ENCODE measurements around the gene DHRSX.
"Not testable (repeated sequence)": the region's sequence is repeated elsewhere in the genome, so short reads cannot be mapped to it uniquely, and the experiment has no call there.

Gene DHRSX

DNA sequence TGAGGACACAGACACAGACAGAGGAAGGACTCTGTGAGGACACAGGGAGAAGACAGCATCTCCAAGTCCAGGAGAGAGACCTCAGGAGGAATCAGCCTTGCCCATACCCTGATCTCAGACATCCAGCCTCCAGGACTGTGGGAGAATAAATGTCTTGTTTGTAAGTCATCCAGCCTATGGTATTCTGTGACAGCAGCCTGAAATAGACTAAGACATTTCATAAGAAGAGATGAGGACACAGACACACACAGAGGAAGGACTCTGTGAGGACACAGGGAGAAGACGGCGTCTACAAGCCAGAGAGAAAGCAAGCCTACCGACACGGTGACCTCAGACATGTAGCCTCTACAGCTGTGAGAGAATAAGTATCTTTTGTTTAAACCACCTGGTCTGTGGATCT, 112.1 kb downstream of the DHRSX start:
- DNase-seq, result no peak

- no peak for DNase-seq
Measured at GRCh38 chrX:2387614-2388239, 113.0 kb downstream of the DHRSX start.

DNA sequence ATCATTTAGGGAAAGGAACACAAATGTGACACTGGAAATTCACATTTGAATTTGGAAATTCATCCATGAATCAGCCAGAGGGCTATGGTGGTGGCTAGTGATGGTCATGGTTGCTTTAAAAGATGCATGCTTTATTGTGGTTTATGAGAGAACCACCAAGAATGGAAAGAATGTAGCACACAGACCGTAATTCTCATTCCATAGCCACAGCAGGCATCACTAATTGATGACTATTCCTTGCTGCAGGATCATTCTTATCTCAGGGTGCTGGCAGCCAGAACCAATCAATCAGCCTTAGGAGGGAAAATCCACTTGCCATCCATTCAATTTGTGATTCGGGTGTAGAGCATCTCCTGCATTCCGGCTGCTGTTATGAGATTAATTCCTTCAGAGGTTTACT, 115.6 kb downstream of the DHRSX start:
- DNase-seq, result no peak

GRCh38 chrX:2384486-2384885, 116.3 kb downstream of the DHRSX start:
- DNase-seq, result no peak

- DNase-seq, result no peak
Measured at GRCh38 chrX:2383735-2384134, 117.0 kb downstream of the DHRSX start.

GRCh38 chrX:2383144-2383543, 117.6 kb downstream of the DHRSX start:
- DNase-seq, result no peak

DNA sequence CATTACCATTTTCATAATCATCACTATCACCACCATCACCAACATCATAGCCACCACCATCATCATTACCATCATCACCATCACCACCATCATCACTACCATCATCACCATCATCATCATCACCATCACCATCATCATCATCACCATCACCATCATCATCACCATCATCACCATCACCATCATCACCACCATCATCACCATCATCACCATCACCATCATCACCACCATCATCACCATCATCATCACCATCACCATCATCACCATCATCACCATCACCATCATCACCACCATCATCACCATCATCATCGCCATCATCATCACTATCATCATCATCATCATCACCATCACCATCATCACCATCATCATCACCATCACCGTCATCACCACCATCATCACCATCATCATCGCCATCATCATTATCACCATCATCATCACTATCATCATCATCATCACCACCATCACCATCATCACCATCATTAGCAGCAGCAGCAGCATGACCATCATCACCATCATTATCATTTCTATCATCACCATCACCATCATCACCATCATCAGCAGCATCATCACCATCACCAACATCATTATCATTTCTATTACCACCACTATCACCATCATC, 118.2 kb downstream of the DHRSX start:
- not testable (repeated sequence) for DNase-seq

DNA sequence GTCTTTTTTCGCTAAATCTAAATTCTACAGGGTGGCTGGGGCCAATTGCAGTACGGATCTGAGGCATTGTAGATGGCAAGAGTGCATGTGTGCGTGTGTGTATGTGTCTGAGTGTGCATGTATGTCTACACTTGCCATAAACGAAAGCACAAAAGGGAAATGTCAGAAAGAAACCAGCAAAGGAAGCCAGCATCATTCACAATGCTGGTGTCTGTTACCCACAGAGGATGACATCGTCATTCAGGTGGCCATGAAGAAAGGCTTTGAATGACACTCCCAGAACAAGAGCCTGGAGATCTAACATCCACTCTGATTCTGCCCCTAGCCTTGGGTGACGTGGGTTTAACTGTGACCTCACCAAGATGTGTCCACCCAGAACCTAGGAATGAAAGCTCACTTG, 124.6 kb downstream of the DHRSX start:
- DNase-seq, result no peak

GRCh38 chrX:2374086-2374485, 126.7 kb downstream of the DHRSX start:
- no peak for DNase-seq

DNA sequence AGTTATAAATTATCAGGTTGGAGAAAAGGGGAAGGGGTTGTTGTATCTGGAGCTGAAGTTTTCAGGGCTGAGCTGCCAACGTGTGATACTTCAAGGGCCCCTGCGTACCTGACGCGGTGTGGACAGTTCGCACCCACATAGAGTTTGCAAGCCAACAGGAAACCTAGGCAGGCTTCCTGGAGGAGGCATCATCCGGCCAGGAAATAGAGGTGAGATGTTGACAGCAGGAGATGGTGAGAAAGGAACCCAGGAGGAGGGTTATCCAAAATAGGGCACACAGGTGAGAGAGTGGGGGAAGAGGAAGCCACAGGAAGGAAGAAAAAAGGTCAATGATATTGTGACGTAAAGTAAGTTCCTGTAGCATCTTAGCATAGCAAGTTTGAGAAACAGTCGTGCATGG, 127.2 kb downstream of the DHRSX start:
- DNase-seq, result no peak

- no peak for DNase-seq
Measured at GRCh38 chrX:2371026-2371711, 129.6 kb downstream of the DHRSX start.

GRCh38 chrX:2370456-2370855, 130.3 kb downstream of the DHRSX start:
- DNase-seq, result no peak

GRCh38 chrX:2369206-2369605, 131.6 kb downstream of the DHRSX start:
- DNase-seq, result no peak

DNA sequence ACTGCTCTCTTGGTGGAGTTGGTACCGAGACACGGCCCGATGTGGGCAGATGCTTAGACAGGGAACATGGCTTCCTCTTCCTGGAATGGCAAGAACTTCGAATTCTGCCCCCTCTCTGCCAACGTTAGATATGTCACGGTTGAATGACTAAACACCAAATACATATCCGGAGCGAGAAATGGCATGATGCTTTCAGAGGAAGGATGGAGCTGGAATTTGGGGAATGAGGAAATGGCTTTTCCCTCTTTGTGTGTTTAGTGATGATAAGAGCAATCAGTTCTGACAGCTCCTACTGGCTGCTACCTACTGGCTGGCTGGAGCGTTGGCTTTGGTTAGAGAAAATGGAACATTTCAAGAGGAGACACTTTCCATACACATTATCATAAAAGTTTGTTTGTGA, 140.0 kb downstream of the DHRSX start:
- DNase-seq, result no peak

DNA sequence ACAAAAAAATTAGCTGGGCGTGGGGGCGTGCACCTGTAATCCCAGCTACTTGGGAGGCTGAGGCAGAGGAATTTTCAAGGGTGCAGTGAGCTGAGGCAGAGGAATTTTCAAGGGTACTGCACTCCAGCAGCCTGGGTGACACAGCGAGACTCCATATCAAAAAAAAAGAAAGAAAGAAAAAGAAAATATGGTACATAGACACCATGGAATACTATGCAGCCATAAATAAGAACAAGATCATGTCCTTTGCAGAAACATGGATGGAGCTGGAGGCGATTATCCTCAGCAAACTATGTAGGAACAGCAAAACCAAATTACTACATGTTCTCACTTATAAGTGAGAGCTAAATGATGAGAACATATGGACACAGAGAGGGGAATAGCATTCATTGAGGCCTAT, 141.3 kb downstream of the DHRSX start:
- not testable (repeated sequence) for DNase-seq

- no peak for DNase-seq
Measured at GRCh38 chrX:2351999-2352995, 148.5 kb downstream of the DHRSX start.

DNA sequence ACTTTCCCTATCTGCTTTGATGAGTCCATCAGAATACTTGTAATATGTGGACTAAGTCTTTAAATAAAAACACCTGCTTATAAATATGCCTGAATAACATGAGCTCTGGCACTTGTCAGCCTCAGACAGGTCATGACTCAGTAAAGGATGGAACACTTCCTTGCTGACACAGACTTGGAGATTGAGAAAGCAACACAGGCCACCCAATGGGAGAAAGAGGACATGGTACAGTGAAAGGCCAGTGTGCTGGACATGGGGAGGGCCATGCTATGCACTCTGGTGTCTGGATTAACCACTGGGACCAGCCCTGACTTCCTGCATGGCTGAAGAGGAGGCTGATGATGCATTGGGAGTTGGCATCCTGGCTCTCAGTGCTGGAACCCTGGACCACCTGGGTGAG, 149.5 kb downstream of the DHRSX start:
- DNase-seq, result no peak

- DNase-seq, result not testable (repeated sequence)
Measured at GRCh38 chrX:2350703-2351102, 150.1 kb downstream of the DHRSX start.

GRCh38 chrX:2350036-2350435, 150.7 kb downstream of the DHRSX start:
- DNase-seq, result not testable (repeated sequence)

- no peak for DNase-seq
Measured at GRCh38 chrX:2348211-2348610, 152.6 kb downstream of the DHRSX start.

DNA sequence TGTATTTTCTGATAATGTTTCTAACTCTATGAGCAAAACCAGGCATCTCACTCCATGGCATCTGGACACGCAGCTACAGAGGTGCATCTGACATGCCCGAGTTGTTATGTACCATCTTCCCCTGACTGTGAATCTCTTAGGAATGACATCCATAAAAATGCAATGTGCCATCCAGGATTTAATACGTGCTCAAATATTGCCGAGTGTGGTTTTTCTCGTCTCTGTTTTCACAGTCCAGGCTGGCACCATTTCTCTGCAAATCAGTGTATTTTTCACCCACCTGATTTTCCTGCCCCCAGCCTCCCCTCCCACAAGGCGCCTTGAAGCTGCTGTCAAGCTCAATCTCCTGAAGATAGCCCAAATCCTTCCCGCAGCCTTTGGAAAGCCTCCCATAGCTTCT, 154.6 kb downstream of the DHRSX start:
- DNase-seq, result no peak

DNA sequence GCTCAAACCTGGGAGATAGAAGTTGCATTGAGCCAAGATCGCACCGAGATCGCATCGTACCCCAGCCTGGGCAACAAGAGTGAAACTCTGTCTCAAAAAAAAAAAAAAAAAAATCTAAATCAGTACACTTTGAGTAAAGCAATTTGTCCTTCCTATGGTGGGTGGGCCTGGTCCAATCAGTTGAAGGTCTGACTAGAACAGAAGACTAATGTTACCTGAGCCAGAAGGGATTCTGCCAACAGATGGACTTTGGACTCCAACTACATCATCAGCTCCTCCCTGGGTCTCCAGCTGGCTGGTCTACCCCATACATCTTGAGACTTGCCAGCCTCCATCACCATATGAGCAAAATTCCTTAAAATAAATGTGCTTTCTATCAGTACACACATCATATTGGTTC, 155.2 kb downstream of the DHRSX start:
- DNase-seq, result no peak

DNA sequence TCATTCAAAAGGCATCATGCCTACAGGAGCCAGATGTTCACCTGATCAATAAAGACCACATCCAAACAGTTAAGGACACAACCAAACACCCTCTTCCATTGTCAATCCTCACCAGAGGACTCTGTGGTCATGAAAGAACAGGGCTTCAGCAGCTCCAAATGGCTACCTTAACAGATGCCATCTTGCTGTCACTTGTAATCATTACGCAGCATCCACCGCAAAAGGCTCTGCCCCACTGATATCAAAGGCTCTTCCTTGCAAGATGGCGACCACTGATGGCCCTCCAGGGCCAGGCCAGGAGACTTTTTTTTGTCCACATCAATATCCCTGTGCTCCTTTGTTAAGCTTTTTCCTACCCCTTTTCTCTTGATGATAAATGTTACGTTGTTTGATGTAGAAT, 157.4 kb downstream of the DHRSX start:
- no peak for DNase-seq
